GM10266 (cell line): ENCODE measurements around the gene ATP5IF1.

Experiments used
- DNase-seq: peaks from one replicate; pipeline ENCODE4 v3.0.0; 2012; ENCODE audit errors: extremely low spot score
- TF ChIP-seq, protein P1 (sequence below): IDR thresholded peaks from 2 replicates; pipeline ENCODE4 v1.5.1; 2012; ENCODE audit warnings: mild to moderate bottlenecking, low read depth; ENCODE audit not compliant: control insufficient read depth, insufficient read depth; ENCODE audit errors: missing control alignments

Gene ATP5IF1

DNA sequence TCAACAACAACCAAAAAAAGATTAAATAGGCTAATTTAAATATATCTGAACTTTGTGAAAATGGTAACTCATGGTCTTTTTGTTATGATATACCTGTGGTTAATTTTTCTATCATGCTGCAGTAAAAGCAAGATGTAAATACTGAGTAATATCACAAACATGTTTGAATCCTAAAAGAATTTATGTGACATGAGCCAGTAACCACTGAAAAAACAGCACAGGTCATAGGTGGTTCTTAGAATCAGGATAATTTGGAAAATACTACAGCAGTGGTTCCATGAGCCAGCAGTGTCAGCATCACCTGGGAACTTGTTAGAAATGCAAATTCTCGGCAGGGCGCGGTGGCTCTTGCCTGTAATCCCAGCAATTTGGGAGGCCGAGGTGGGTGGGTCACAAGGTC lies 4.1 kb downstream of the ATP5IF1 start:
- no peak for DNase-seq
- TF ChIP-seq, protein P1, sequence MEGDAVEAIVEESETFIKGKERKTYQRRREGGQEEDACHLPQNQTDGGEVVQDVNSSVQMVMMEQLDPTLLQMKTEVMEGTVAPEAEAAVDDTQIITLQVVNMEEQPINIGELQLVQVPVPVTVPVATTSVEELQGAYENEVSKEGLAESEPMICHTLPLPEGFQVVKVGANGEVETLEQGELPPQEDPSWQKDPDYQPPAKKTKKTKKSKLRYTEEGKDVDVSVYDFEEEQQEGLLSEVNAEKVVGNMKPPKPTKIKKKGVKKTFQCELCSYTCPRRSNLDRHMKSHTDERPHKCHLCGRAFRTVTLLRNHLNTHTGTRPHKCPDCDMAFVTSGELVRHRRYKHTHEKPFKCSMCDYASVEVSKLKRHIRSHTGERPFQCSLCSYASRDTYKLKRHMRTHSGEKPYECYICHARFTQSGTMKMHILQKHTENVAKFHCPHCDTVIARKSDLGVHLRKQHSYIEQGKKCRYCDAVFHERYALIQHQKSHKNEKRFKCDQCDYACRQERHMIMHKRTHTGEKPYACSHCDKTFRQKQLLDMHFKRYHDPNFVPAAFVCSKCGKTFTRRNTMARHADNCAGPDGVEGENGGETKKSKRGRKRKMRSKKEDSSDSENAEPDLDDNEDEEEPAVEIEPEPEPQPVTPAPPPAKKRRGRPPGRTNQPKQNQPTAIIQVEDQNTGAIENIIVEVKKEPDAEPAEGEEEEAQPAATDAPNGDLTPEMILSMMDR: no peak

DNA sequence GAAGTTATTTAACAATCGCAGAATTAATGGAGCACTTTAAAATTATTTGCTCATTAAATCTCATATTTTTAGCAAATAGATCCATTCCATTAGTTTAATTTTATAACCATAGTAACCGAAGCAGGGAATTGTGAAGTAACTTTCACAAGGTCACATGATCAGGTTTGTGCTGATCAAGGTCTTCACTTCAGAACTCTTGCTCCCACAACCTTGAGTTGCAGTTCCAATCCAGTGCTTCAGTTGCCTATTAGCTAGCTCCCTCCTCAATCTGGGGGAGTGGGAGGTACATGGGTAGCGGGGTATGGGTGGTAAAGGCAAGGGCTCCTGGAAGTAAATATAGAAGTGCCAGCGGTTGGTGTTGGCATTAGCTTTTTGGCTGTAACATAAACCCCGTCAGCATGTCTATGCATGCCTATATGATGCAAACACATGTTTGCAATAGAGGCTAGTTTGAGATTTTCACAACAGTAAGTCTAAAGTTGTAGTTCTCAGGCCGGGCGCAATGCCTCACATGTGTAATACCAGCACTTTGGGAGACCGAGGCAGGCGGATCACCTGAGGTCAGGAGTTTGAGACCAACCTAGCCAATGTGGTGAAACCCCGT lies 5.8 kb downstream of the ATP5IF1 start:
- DNase-seq: no peak
- TF ChIP-seq, protein P1: no peak

DNA sequence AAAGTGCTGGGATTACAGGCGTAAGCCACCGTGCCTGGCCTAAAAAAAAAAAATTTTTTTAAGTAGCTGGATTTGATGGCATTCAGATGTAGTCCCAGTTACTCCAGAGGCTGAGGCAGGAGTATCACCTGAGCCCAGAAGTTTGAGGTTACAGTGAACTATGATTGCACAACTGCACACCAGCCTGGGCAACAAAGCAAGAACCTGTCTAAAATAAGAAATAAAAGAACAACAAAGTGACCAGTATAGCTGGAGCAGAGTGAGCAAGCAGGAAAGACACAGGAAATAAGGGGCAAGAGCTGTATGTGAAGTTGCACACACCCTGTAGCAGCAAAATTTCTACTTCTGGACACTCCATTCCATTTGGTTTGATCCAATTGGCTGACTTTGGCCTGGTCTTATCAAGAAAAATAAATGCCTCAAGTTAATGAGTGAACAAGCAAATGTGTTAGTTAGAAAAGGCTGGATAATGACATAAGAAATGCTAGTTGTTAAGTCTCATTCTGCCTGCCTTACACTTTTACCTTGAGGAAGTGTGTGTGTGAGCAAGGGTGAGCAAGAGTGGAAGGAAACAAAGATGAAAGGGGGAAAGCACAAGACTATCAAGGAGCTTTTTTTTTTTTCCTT lies 7.9 kb downstream of the ATP5IF1 start:
- DNase-seq: no peak
- TF ChIP-seq, protein P1: no peak

DNA sequence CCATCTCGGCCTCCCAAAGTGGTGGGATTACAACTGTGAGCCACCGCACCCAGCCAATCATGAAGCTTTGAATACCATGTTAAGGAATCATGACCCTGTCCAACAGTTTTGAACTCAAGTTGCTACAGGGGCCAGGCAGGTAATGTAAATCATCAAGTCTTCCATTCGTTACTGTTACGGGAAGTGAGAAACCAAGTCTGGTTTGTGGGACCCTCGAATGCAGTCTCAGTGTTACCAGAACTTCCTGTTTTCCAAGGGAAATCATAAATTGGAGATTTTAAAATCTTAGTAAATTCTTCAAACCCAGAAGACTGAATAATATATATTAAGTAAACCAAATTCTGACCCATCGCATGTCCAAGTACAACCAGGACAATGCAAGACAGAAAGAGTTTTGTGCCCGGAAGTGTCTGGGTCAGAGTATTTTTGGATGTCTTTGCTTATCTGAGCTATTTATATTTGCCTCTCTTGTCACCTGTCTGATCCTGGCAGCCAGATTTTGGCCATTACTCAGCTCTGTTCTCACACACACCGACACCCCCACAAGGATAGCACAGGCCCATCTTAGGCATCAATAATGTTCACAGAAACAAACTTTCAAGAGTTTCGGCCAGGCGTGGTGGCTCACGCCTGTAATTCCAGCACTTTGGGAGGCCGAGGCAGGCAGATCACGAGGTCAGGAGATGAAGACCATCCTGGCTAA lies 8.8 kb downstream of the ATP5IF1 start:
- peak; percentile 48 for DNase-seq
- TF ChIP-seq, protein P1: no peak

DNA sequence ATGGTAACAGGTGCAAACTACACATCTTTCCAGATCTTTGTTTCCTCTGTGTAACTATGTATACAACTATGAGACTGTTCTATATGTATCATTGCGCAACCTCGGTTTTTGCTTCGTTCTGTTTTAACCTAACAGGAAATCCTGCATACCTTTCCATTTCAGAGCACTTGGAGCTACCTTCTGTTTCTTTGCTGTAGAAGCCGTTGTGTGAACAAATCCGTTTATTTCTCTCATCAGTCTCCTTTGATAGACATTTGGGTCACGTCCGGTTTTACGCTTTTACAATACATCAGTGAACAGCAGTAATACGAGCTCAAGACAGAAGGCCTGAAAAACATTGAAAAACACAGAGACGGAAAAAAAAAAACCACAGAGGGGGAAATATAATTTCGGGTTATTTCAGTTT lies 10.5 kb downstream of the ATP5IF1 start:
- DNase-seq: no peak
- TF ChIP-seq, protein P1: no peak

DNA sequence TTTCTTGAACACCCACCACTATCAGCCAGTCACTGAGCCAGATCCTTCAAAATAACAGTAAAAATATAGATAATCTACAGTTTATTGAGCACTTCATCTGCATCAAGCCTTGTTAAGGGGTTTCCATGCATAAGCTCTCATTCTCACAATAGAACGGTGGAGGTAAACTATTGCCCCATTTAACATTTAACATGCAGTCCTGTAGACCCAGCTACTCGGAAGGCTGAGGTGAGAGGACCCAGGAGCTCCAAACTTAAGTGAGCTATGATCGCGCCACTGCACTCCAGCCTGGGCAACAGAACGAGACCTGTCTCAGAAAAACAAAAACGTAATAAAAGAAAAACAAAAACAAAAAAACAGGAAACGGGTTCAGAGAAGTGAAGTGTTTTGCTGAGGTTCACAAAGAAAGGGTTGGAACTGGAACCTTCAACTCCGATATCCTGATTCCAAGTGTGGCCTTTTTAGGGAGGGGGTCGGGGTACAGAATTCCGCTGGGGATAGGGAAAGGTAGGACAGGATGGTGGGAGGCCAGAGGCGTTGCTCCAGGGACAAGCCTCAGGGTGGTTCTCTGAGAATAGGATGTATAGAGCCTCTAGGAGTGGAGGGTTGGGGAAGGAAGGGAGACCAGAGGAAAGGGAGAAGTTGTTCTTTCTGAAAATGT lies 11.8 kb downstream of the ATP5IF1 start:
- TF ChIP-seq, protein P1: no peak
- DNase-seq: no peak
